Measurements from ENCODE around the gene CCDC87. TPM values are rescaled to one million over a fixed set of nuclear protein-coding genes. Genes with fewer than 3 reads are reported as not detected.
A peak's percentile ranks its signal among the peaks of the same experiment; 100 is the strongest.

The CCDC87 gene
- total and polyA plus RNA-seq, 8 donors: 0.05 to 15.9 (median 0.29) TPM; not detected in 4

DNA sequence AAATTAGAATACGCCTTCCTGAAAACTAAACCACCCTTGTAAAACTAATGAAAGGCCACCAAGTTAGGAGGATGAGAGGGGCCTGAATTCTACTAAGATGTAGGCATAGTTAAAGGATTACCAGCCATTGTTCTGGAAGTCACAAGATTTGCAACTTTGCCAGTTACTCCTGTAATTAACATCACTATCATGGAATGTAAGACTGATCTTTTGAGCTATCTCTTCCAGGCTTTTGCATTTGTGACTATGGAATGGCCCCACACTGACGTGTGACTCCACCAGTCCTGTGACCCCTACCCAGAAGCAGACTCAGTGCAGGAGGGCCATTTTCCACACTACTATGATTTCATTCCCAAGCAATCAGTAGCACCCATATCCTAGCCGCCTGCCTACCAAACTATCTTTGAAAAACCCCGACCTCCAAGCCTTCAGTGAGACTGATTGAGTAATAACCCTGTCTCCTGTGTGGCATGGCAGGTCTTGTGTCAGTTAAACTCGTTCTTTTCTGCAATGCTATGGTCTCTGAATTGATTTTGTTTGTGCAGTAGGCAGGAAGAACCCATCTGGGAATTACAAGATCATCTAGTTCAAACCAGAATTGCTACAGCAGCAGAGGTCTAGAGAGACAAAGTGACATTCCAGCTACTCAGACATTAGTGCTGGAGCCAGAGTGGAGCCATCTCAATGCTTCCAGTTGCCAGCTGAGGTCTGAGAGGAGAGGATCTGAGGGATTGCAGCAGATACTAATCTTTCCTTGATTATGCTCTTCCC lies 22.6 kb downstream of the CCDC87 start:
- 56 to 72% (median 62%) methylated on average over 5 of the region's 5 CpGs for WGBS, 5 donors
- peaks cover 0 to 6% (median 0%) of the 10 kb centered on the region in 3 donors for H3K27me3 ChIP-seq
- intact Hi-C loops (cut with DNase I; ENCODE audit: low total_unique reads): no loop called here
- peaks cover 0 to 17% (median 8%) of the 10 kb centered on the region in 4 donors for H3K36me3 ChIP-seq
- no peak for TF ChIP-seq POLR2AphosphoS5 (IDR thresholded peaks at IDR 0.05)
- TF ChIP-seq POLR2A (IDR thresholded peaks at IDR 0.05): no peak
- DNase-seq: no peak
- H3K4me3 ChIP-seq: no peak overlapping the region
- H3K9me3 ChIP-seq: no peaks in the 10 kb centered on the region
- no peak overlapping the region for H3K27ac ChIP-seq
- H3K4me1 ChIP-seq: peaks cover 15 to 22% (median 20%) of the 10 kb centered on the region in 4 donors

DNA sequence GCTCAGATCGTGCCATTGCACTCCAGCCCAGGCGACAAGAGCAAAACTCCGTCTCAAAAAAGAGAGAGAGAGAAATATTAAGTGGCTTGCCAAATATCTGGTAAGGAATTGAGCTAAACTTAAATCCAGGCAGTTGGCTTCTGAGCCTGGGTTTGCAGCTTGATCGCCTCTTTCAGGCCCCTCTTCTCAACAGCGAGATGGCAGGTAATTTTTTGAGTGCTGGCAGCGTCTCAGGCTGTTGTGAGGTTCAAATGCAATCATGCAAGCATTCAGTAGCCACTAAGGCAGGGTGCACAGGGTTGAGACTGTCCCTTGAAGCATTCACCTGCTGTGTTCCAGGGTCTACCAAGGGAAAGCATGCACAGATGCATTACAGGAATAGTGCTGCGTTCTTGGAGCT lies 23.8 kb downstream of the CCDC87 start:
- H3K27ac ChIP-seq: no peak overlapping the region

DNA sequence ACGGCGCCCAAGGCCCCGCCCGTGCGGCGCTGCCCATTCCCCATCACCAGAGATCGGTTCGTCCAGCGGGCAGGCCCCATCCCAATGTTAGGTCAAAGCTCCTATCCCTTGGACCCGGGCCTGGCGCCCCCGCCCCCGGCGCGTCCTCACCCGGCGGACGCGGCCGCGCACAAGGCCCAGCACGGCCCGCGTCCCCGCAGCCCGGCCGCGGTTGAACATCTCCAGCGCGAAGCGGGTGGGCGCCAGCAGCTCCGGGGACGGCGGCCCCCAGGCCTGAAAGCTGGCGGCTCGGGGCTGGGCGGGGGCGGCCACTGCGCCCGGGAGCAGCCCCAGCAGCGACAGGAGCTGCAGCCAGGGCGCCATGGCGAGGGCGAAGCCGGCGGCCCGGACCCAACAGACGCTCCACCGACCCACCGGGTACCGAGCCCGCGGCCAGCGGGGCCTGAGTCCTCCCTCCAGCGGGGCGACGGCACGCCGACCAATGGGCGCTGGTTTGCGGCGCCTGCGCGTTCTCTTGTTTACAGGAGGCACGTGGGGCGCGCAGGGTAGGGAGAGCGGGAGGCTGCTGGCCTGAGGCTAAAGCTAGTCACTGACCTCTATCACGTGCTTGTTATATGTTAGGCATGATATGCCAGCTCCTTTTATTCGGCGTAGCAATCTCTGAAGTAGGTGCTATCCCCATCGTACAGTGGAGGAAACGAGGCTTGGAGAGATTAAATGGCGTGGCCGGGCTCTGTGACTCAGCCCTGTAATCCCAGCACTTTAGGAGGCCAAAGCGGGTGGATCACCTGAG lies 24.5 kb downstream of the CCDC87 start, which contains the start of gene CTSF:
TSS of gene CTSF (minus strand) at position 483 of the 793 bp plus-strand sequence. CDS start at position 363, 120 bp downstream.
- peak within 1 kb of the TSS in 2 of 5 donors; percentile 41 to 69 for H3K27ac ChIP-seq

More for the DNA sequence above, 23.8 kb downstream of the CCDC87 start:
- peaks cover 0 to 29% (median 16%) of the 10 kb centered on the region in 4 donors for H3K36me3 ChIP-seq
- DNase-seq: no peak
- H3K27me3 ChIP-seq: peaks cover 0 to 6% (median 0%) of the 10 kb centered on the region in 3 donors
- peaks cover 15 to 22% (median 20%) of the 10 kb centered on the region in 4 donors for H3K4me1 ChIP-seq
- TF ChIP-seq POLR2A (IDR thresholded peaks at IDR 0.05) (no peak), POLR2AphosphoS5 (IDR thresholded peaks at IDR 0.05) (no peak), EP300 (IDR thresholded peaks at IDR 0.05) (no peak)
- TF ChIP-seq, protein P1, sequence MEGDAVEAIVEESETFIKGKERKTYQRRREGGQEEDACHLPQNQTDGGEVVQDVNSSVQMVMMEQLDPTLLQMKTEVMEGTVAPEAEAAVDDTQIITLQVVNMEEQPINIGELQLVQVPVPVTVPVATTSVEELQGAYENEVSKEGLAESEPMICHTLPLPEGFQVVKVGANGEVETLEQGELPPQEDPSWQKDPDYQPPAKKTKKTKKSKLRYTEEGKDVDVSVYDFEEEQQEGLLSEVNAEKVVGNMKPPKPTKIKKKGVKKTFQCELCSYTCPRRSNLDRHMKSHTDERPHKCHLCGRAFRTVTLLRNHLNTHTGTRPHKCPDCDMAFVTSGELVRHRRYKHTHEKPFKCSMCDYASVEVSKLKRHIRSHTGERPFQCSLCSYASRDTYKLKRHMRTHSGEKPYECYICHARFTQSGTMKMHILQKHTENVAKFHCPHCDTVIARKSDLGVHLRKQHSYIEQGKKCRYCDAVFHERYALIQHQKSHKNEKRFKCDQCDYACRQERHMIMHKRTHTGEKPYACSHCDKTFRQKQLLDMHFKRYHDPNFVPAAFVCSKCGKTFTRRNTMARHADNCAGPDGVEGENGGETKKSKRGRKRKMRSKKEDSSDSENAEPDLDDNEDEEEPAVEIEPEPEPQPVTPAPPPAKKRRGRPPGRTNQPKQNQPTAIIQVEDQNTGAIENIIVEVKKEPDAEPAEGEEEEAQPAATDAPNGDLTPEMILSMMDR (IDR thresholded peaks at IDR 0.05): no peak
- no peaks in the 10 kb centered on the region for H3K9me3 ChIP-seq
- H3K4me3 ChIP-seq: peak overlapping the region in 1 of 4 donors; percentile 76
- intact Hi-C loops (cut with DNase I; ENCODE audit: low total_unique reads): no loop called here
- whole genome bisulfite sequencing, 5 donors: 79 to 90% (median 88%) methylated on average over 7 of the region's 7 CpGs

DNA sequence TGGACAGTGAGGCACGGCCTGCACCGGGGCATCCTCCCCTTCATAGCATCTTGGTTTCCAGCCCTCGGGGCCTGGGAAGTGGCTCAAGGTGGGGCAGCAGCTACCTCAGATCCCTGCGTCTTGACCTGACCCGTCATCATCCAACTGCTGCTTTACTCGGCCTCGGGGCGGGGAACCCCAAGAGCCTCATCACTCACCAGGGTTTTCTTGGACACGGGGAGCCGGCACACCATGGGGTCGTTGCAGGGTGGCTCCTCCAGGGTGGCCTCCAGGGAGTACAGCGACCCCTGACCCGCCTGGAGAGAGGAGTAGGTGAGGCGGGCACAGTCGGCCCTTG lies 25.1 kb downstream of the CCDC87 start:
- H3K4me3 ChIP-seq: peak overlapping the region; percentile 64 to 76 (median 68)
- H3K36me3 ChIP-seq: peaks cover 0 to 42% (median 22%) of the 10 kb centered on the region in 4 donors
- H3K27me3 ChIP-seq: peaks cover 0 to 6% (median 0%) of the 10 kb centered on the region in 3 donors
- no peak for DNase-seq
- TF ChIP-seq POLR2AphosphoS5 (IDR thresholded peaks at IDR 0.05) (no peak), EP300 (IDR thresholded peaks at IDR 0.05) (no peak), POLR2A (IDR thresholded peaks at IDR 0.05) (no peak)
- TF ChIP-seq, protein P1 (IDR thresholded peaks at IDR 0.05): no peak
- H3K27ac ChIP-seq: peak overlapping the region in 2 of 5 donors; percentile 41 to 69
- H3K9me3 ChIP-seq: no peaks in the 10 kb centered on the region
- 64 to 80% (median 66%) methylated on average over 8 to 15 of the region's 15 CpGs for WGBS, 5 donors
- peaks cover 15 to 22% (median 20%) of the 10 kb centered on the region in 4 donors for H3K4me1 ChIP-seq
- intact Hi-C loops (cut with DNase I; ENCODE audit: low total_unique reads): no loop called here

More for the DNA sequence above, 24.5 kb downstream of the CCDC87 start, which contains the start of gene CTSF:
- Histone ChIP-seq H3K4me1 (peaks cover 15 to 22% (median 20%) of the 10 kb centered on the region in 4 donors), H3K4me3 (peak within 1 kb of the TSS; percentile 64 to 76 (median 68)), H3K27me3 (peaks cover 0 to 6% (median 0%) of the 10 kb centered on the region in 3 donors), H3K36me3 (peaks cover 0 to 37% (median 22%) of the 10 kb centered on the region in 4 donors), H3K9me3 (no peaks in the 10 kb centered on the region)
- WGBS, 5 donors: 2 to 5% (median 3%) methylated on average over 30 to 77 of the region's 77 CpGs
- TF ChIP-seq, protein P1 (IDR thresholded peaks at IDR 0.05): no peak
- TF ChIP-seq EP300 (IDR thresholded peaks at IDR 0.05): no peak
- peak in 2 of 3 donors; percentile 9 to 77 for TF ChIP-seq POLR2AphosphoS5 (IDR thresholded peaks at IDR 0.05)
- intact Hi-C loops (cut with DNase I; ENCODE audit: low total_unique reads): no loop called here
- DNase-seq: peak; percentile 91 to 93

Measured in stomach (tissue), 9 donors.